Breast epithelium (tissue), 3 donors: ENCODE measurements around the gene ATP2B1.

Experiments
- CTCF ChIP-seq, 3 donors: fragments of 450-650 bp; IDR thresholded peaks; one replicate each; pipeline ENCODE4 v1.5.1; 2016 to 2017; ENCODE audit warnings: antibody characterized with exemption in 3 of 3, mild to moderate bottlenecking in 3 of 3, moderate library complexity in 3 of 3
- POLR2A ChIP-seq: fragments of 450-650 bp; IDR thresholded peaks from one replicate; pipeline ENCODE4 v1.6.1; 2016; ENCODE audit warnings: antibody characterized with exemption, mild to moderate bottlenecking, moderate library complexity

GRCh38 chr12:89657066-89657465, 51.6 kb downstream of the ATP2B1 start:
- TF ChIP-seq CTCF (IDR thresholded peaks at IDR 0.05): no peak
- TF ChIP-seq POLR2A: no peak
